Smooth muscle cell (in vitro differentiated cells): Measurements from ENCODE around the gene VNN1. TPM values are rescaled to one million over a fixed set of nuclear protein-coding genes. Genes with fewer than 3 reads are reported as not detected.

Experiments used
- DNase-seq: peaks from one replicate; lab custom pipeline; 2025; ENCODE audit not compliant: unreplicated experiment; lab: John Stamatoyannopoulos, UW
- H2AFZ ChIP-seq: fragments of 200-600 bp; sonication (generic); 2 replicates; pipeline ENCODE4 v1.6.0; 2016; ENCODE audit warnings: antibody characterized with exemption, low read depth, mild to moderate bottlenecking
- H3F3A ChIP-seq: fragments of 200-600 bp; sonication (generic); 2 replicates; pipeline ENCODE4 v1.6.0; 2017; ENCODE audit warnings: antibody characterized with exemption, low read depth
- H3K27ac ChIP-seq: fragments of 200-600 bp; sonication (generic); 2 replicates; pipeline ENCODE4 v1.5.1; 2016; ENCODE audit warnings: low read depth, mild to moderate bottlenecking
- H3K27me3 ChIP-seq: fragments of 200-600 bp; sonication (generic); 2 replicates; pipeline ENCODE4 v1.6.1; 2016; ENCODE audit warnings: low read depth, mild to moderate bottlenecking
- H3K36me3 ChIP-seq: fragments of 200-600 bp; sonication (generic); 2 replicates; pipeline ENCODE4 v1.5.1; 2016; ENCODE audit warnings: low read depth
- H3K4me1 ChIP-seq: fragments of 200-600 bp; sonication (generic); 2 replicates; pipeline ENCODE4 v1.5.1; 2016; ENCODE audit warnings: low read depth
- H3K4me2 ChIP-seq: fragments of 200-600 bp; sonication (generic); 2 replicates; pipeline ENCODE4 v1.6.0; 2016; ENCODE audit warnings: mild to moderate bottlenecking
- H3K4me3 ChIP-seq: fragments of 200-600 bp; sonication (generic); 2 replicates; pipeline ENCODE4 v1.5.1; 2016; ENCODE audit warnings: mild to moderate bottlenecking
- H3K79me2 ChIP-seq: fragments of 200-600 bp; sonication (generic); 2 replicates; pipeline ENCODE4 v1.6.0; 2016; ENCODE audit warnings: low read depth, mild to moderate bottlenecking
- H3K9ac ChIP-seq: fragments of 200-600 bp; sonication (generic); 2 replicates; pipeline ENCODE4 v1.6.0; 2016; ENCODE audit warnings: low read depth
- H3K9me3 ChIP-seq: fragments of 200-600 bp; sonication (generic); replicated peaks from 2 replicates; pipeline ENCODE4 v1.5.1; 2016; ENCODE audit warnings: low read depth
- H4K20me1 ChIP-seq: fragments of 200-600 bp; sonication (generic); 2 replicates; pipeline ENCODE4 v1.6.0; 2016; ENCODE audit warnings: low read depth
- CTCF ChIP-seq: fragments of 200-600 bp; sonication (generic); IDR thresholded peaks from 2 replicates; pipeline ENCODE4 v1.5.1; 2017; ENCODE audit warnings: borderline replicate concordance, mild to moderate bottlenecking, antibody characterized with exemption; ENCODE audit not compliant: insufficient read depth, poor library complexity, severe bottlenecking
- WGBS: methylation state at CpG from one replicate; pipeline ENCODE4 v1.1.7; 2016; ENCODE audit warnings: low lambda C conversion rate; 5-methylcytosine and 5-hydroxymethylcytosine counted together
- polyA plus RNA-seq: library from polyadenylated mRNA; unstranded; fragments of >200 nt; fragmentation: Nextera tagmentation; extraction: Ambion mirVana; gene quantifications from 2 replicates; pipeline ENCODE4 v1.2.1, GENCODE V29; 2016
- total RNA-seq: library from RNA; depleted of rRNA; stranded (reverse); fragments of >200 nt; gene quantifications from 2 replicates; pipeline ENCODE4 v1.2.3, GENCODE V29; 2014

Gene VNN1
- total and polyA plus RNA-seq, 2 experiments from 2014 or later, result 0.22 to 0.99 TPM

GRCh38 chr6:132703936-132704335 lies 9.9 kb downstream of the VNN1 start:
- Histone ChIP-seq H3K27ac (no peak overlapping the region), H3K4me1 (no peaks in the 10 kb centered on the region), H3K36me3 (no peaks in the 10 kb centered on the region), H3K4me2 (no peak overlapping the region), H3K79me2 (no peaks in the 10 kb centered on the region), H2AFZ (no peak overlapping the region), H3K9ac (no peak overlapping the region), H4K20me1 (no peaks in the 10 kb centered on the region), H3F3A (no peaks in the 10 kb centered on the region), H3K4me3 (no peak overlapping the region), H3K9me3 (no peaks in the 10 kb centered on the region), H3K27me3 (no peaks in the 10 kb centered on the region)
- DNase-seq, result no peak
- no peak for TF ChIP-seq CTCF

- Histone ChIP-seq H3K9me3 (no peaks in the 10 kb centered on the region), H3K4me3 (no peak overlapping the region), H3K36me3 (no peaks in the 10 kb centered on the region), H3K4me2 (no peak overlapping the region), H3K4me1 (no peaks in the 10 kb centered on the region), H3F3A (no peaks in the 10 kb centered on the region), H3K27me3 (no peaks in the 10 kb centered on the region), H2AFZ (no peak overlapping the region), H4K20me1 (no peaks in the 10 kb centered on the region), H3K9ac (no peak overlapping the region), H3K27ac (no peak overlapping the region), H3K79me2 (no peaks in the 10 kb centered on the region)
- 44% methylated on average over 1 of the region's 1 CpG for WGBS
- no peak for DNase-seq
- no peak for TF ChIP-seq CTCF
These were observed 15.2 kb downstream of the VNN1 start for GRCh38 chr6:132698608-132699007.

GRCh38 chr6:132695773-132696172 lies 18.1 kb downstream of the VNN1 start:
- H3K4me1 ChIP-seq, result no peaks in the 10 kb centered on the region
- no peaks in the 10 kb centered on the region for H4K20me1 ChIP-seq
- H3K36me3 ChIP-seq, result no peaks in the 10 kb centered on the region
- H2AFZ ChIP-seq, result no peak overlapping the region
- H3K27ac ChIP-seq, result no peak overlapping the region
- WGBS, result 78% methylated on average over 1 of the region's 1 CpG
- no peaks in the 10 kb centered on the region for H3K79me2 ChIP-seq
- H3K4me3 ChIP-seq, result no peak overlapping the region
- no peak for DNase-seq
- H3K9me3 ChIP-seq, result no peaks in the 10 kb centered on the region
- TF ChIP-seq CTCF, result no peak
- H3K27me3 ChIP-seq, result no peaks in the 10 kb centered on the region
- H3K9ac ChIP-seq, result no peak overlapping the region
- no peaks in the 10 kb centered on the region for H3F3A ChIP-seq
- H3K4me2 ChIP-seq, result no peak overlapping the region

GRCh38 chr6:132693478-132693877 lies 20.4 kb downstream of the VNN1 start:
- H2AFZ ChIP-seq, result no peak overlapping the region
- H3K4me2 ChIP-seq, result no peak overlapping the region
- WGBS, result 97% methylated on average over 3 of the region's 3 CpGs
- H3K4me3 ChIP-seq, result no peak overlapping the region
- H4K20me1 ChIP-seq, result no peaks in the 10 kb centered on the region
- no peaks in the 10 kb centered on the region for H3K27me3 ChIP-seq
- no peak for TF ChIP-seq CTCF
- H3K9ac ChIP-seq, result no peak overlapping the region
- no peak overlapping the region for H3K27ac ChIP-seq
- no peaks in the 10 kb centered on the region for H3K79me2 ChIP-seq
- H3K4me1 ChIP-seq, result no peaks in the 10 kb centered on the region
- no peaks in the 10 kb centered on the region for H3F3A ChIP-seq
- no peaks in the 10 kb centered on the region for H3K36me3 ChIP-seq
- H3K9me3 ChIP-seq, result no peaks in the 10 kb centered on the region
- DNase-seq, result no peak
